DMS153 treated with DMSO at 0.1 percent for 48 hours (cell line): ENCODE measurements around the gene LRMDA.
"Not testable (repeated sequence)": the region's sequence is repeated elsewhere in the genome, so short reads cannot be mapped to it uniquely, and the experiment has no call there.

Source experiments
- DNase-seq: peaks from one replicate; lab custom pipeline; 2025; ENCODE audit not compliant: unreplicated experiment; lab: John Stamatoyannopoulos, UW

Gene LRMDA

DNA sequence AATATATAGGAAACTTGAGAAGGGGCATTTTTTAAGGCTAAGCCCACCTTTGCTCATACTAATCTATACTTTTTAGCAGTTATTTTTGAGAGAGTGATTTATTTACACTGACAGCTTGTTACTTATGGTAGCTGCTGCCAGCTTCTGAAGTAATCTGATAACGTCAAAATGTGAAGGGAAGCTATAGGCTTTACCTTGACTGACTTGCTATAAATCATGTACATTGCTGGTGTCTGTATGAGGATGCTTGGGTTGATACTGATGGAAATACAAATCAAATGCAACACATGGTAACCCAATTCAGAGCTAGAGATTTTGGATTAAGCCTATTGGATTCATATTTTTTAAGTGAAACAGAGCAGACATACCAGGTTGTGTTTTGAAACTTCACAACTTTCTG is 299.4 kb downstream of the LRMDA start:
- DNase-seq = no peak

- DNase-seq = no peak
These were observed 301.9 kb downstream of the LRMDA start for GRCh38 chr10:75733135-75733890.

GRCh38 chr10:75736151-75736640 is 304.8 kb downstream of the LRMDA start:
- no peak for DNase-seq

GRCh38 chr10:75736889-75737579 is 305.6 kb downstream of the LRMDA start:
- DNase-seq = no peak

GRCh38 chr10:75737580-75737949 is 306.1 kb downstream of the LRMDA start:
- DNase-seq = no peak

DNA sequence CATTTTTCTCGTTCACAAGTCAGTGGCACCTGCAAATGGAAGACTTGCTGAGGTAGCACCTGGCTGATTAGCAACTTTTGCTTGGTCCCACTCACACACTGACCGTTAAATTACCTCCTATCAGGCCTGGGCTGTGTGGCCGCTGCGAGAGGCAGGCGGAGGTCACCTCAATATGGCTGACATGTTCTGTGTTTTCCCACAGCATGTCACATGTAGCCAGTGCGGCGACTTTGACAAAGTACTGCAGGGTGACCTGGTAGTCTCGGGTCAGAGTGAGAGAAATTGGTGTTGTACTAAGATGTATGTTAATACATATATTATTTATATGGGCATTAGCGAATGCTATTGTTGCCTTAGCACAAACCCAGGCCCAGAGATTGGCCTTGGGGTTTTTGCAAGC is 307.5 kb downstream of the LRMDA start:
- DNase-seq = no peak

DNA sequence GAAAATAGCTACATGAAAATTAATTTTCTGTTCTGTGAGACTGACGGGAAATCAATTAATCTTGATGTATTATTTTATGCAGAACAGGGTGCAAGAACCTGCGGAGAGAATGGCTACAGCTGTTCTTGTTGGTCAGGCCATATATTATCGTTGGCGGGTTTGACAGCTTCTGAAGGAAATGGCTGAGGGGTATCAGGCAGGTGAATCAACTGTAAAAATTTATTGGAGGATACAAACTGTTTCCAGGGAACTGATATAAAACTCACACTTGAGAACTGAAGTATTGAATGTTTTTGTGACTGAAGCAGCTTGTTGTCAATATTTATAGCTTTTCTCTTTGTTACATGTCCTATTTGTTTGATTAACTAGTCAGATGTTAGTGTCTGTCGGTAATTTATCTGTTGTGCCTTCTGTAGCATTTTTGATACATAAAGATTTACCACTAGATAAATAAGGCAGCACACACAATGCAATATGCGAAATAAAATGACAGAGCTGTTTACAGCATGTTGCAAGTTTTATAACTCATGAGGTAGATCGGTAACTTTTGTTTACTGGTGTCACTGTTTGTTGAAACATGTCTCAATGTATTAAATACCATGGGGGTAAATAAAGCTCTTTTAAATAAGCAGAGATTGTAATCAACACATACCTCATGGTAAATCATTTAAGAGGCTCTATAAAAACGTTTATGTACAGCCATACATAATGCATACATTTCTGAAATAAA is 308.2 kb downstream of the LRMDA start:
- DNase-seq = peak; percentile 79

GRCh38 chr10:75740541-75740940 is 309.1 kb downstream of the LRMDA start:
- no peak for DNase-seq

- no peak for DNase-seq
These were observed 310.9 kb downstream of the LRMDA start for GRCh38 chr10:75742355-75742754.

- DNase-seq = no peak
These were observed 311.9 kb downstream of the LRMDA start for GRCh38 chr10:75743291-75743778.

DNA sequence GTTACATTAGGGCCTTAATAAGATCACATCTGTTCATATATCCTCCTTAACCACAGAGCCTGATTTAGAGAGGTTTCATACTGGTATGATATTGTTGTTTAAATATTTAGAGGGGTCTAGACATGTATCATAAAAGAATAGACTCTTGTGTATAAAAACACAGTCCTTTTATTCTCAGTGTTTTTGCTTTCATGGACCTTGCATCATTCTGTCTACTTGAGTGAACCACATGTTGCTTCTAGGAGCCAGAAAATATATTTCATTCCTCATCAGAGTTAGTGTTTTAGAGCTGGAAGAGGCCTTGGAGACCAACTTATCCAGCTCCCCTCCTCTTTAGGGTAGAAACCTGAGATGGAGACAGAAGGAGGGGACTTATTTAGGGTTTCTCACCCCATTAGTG is 312.8 kb downstream of the LRMDA start:
- no peak for DNase-seq

GRCh38 chr10:75746356-75746755 is 314.9 kb downstream of the LRMDA start:
- no peak for DNase-seq

DNA sequence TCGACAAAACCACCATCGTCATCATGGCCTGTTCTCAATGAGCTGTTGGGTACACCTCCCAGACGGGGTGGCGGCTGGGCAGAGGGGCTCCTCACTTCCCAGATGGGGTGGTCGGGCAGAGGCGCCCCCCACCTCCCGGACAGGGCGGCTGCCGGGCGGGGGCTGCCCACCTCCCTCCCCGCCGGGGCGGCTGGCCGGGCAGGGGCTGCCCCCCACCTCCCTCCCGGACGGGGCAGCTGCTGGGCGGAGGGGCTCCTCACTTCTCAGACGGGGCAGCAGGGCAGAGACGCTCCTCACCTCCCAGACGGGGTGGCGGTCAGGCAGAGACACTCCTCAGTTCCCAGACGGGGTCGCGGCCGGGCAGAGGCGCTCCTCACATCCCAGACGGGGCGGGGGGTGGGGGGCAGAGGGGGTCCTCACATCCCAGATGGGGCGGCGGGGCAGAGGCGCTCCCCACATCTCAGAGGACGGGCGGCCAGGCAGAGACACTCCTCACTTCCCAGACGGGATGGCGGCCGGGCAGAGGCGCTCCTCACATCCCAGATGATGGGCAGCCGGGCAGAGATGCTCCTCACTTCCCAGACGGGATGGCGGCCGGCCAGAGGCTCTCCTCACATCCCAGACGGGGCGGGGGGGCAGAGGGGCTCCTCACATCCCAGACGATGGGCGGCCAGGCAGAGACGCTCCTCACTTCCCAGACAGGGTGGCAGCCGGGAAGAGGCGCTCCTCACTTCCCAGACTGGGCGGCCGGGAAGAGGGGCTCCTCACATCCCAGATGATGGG is 318.9 kb downstream of the LRMDA start:
- DNase-seq = not testable (repeated sequence)

- DNase-seq = no peak
These were observed 319.8 kb downstream of the LRMDA start for GRCh38 chr10:75751232-75751631.

- DNase-seq = no peak
These were observed 322.2 kb downstream of the LRMDA start for GRCh38 chr10:75753621-75754020.

DNA sequence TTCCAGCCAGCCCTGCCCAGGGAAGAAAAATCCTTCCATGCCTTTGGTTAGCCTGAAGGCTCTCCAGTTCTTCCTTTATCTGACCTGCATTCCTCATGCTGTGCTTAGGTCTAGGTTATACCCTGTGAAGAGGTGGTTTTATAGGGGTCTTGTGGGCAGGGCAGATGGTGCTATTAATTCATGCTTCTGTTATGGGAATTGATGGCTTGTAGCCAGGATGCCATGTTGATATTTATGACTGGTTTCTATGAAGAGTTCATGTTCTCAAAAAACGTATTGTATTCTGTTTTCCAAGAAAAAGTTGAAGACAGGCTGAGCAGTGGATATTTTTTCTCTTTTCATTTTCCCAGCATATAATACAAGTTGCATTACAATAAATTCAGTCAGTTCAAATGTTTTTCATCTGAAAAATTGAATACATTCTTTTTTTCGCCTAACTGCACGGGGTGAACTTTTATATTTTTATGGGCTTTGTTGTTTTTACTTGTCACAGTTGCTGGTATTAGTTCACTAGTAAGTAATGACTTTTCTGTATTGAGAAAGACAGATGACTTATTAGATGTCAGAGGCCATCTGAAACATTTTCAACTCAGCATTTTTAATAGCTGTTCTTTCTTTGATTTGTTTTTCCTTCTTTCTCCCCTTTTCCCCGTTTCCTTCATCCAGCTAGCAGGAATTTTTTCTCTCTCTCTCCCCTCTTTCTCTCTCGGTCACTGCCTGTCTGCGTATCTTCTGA is 322.8 kb downstream of the LRMDA start:
- no peak for DNase-seq

GRCh38 chr10:75755528-75755927 is 324.1 kb downstream of the LRMDA start:
- DNase-seq = no peak

GRCh38 chr10:75761289-75761688 is 329.9 kb downstream of the LRMDA start:
- DNase-seq = no peak

DNA sequence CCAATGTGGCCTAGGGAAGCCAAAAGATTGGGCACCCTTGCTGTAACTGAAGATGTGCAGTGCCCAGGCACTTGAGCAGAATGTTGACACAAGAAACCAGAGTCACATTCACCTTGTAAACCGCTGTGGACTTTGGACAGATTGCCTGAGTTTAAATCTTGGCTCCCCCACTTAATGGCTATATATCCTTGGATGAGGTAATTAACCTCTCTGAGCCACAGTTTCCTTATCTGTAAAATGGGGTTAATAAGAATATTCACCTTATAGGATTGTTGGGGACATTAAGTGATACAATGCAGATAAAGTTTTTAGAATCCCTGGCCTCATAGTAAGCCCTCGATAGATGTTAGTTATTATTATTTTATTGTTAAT is 331.0 kb downstream of the LRMDA start:
- DNase-seq = no peak

- no peak for DNase-seq
These were observed 332.2 kb downstream of the LRMDA start for GRCh38 chr10:75763652-75764051.
